ENCODE results near the gene PLEKHA5.

Gene PLEKHA5

DNA sequence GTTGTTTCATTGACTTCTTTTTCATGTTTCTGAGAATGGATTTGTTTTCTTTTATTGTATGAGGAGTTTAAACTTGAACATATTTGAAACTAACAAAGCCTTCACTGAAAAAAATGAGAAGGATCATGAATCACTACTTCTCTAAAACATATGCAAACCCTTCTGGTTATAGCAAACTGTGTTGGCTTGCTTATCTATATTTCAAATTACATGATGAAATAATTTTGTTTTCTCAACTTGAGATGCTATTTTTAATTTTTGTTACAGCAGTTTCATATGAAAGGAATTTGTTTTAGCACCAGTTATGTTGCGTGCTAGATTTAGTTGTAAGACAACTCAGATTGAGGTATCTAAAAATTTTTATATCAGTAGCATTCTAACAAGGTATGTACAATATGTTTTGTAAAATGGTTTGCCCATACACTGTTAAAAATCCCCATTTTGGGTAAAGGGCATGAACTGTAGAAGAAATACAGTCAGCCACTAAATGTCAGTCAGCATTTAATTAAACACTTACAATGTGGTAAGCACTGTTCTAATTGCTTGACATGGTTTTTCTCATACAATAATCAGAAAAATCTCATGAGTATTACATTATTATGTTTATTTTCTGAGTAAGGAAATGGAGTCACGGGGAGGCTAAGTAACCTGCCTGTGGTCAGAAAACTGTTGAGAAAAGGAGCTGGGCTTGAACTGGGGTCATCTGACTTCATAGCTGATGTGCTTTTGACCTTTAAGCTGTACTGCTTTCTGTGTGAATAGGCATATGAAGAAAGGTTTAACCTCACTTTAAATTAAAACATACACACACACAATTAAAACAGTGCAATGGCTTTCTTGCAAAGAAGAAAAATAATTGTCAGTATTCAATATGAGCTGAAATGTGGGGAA is 105.7 kb downstream of the PLEKHA5 start:
- no peak for DNase-seq

DNA sequence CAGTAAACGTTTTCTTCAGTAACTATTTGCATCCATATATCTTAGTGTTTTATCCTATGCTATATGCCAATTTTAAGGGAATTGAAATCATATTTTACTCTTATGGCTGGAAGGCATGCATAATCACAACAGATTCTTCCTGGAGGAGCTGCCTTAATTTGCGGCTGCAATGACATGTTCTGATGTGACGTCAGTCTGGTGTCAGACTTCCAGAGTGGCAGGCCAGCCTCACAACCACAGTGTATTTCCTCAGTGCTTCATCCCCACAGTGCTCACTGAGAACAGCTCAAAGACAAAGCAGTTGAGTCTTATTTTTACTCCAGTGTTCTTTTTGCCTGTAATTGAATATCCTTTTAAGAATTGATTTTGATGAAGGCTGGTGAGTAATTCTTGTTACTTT is 107.1 kb downstream of the PLEKHA5 start:
- no peak for DNase-seq

- DNase-seq: no peak
These were observed 109.0 kb downstream of the PLEKHA5 start for GRCh38 chr12:19238540-19238939.

GRCh38 chr12:19239102-19239501 is 109.6 kb downstream of the PLEKHA5 start:
- DNase-seq: no peak

- no peak for DNase-seq
These were observed 110.2 kb downstream of the PLEKHA5 start for GRCh38 chr12:19239616-19240234.

DNA sequence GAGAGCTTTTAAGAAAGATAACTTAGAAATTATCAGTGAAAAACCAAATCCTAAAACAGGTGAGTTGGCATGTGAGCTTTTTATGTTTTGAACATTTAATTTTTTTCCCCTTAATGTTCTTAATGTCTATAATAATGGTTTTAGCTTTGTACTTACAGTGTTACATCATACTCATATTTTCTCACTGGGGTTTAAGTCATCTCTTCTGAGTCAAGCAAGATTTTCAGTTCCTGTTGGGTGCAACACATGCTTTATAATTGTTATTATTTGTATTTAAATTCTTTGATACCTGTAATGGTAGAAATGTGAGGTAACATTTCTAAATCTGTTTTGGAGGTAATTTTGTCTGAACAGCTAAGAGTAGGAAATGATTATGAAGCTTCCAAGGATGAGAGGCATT is 113.0 kb downstream of the PLEKHA5 start:
- no peak for DNase-seq

DNA sequence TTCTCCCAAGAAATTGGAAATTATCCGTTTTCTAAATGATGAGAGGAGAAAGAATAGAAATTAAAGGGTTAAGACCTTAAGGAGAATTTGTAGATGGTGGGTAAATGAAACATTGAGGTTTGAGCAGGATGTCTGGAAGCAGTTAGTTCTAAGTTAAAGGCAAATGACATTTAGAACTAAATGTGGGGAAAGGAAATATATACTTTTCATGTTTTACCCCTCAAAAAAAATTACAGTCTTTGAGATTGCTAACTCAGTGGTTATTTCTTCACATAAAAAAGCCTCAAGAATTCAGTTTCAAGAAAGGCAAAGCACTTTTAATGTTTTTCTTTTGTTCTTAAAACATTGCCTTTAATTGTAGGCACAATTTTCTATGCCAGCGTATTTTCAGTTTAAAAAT is 114.0 kb downstream of the PLEKHA5 start:
- no peak for DNase-seq

DNA sequence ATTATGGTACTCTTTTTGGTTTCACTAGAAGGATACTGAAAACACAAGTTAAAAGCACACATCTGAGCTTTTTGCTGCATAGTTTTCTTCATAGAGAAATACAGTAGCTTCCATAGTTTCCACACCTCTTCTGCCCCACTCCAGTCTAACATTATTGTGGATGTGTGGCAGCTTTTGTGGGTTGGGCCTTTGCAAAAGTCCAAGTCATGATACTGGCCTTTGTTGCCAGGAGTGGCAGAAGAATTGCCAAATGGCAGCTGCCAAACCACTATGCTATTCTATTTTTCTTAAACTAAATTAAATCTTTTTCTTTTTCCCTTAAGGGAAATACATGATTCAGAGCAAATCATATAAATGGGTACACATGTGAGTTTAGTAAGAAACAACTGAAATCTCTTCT is 114.8 kb downstream of the PLEKHA5 start:
- no peak for DNase-seq

DNA sequence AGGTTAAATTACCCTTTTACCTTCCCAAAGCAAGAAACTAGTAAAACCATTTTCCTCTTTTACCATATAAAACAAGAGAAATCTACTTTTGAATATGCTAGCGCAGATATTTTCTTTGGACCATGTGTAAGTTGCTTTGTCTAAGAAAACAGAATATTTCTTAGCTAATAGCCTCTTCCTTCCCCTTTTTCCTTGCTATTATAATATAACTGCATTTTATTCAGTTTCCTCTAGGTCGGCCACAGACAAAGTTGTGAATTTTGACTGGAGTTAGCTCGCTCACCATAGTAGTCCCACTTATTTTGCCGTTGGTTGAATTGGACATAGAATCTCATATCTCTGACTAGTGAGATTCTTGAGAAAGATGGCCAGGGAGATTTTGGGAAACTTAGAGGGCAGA is 115.6 kb downstream of the PLEKHA5 start:
- no peak for DNase-seq

DNA sequence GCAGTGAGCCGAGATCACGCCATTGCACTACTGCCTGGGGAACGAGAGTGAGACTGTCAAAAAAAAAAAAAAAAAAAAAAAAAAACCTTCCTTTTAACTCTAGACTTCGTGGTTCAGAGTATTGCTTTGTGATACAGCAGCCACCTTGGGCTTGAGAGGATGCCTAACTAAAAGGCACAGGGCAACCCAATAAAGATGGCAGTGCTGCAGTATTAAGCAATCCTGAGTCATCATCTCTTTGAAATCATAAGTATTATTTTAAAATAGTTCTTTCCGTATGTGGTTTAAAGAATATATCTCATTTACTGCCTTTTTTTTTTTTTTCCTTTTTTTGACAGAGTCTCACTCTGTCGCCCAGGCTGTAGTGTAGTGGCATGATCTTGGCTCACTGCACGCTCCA is 116.1 kb downstream of the PLEKHA5 start:
- DNase-seq: no peak

GRCh38 chr12:19246933-19247332 is 117.4 kb downstream of the PLEKHA5 start:
- DNase-seq: no peak

GRCh38 chr12:19248929-19249602 is 119.5 kb downstream of the PLEKHA5 start:
- no peak for DNase-seq

DNA sequence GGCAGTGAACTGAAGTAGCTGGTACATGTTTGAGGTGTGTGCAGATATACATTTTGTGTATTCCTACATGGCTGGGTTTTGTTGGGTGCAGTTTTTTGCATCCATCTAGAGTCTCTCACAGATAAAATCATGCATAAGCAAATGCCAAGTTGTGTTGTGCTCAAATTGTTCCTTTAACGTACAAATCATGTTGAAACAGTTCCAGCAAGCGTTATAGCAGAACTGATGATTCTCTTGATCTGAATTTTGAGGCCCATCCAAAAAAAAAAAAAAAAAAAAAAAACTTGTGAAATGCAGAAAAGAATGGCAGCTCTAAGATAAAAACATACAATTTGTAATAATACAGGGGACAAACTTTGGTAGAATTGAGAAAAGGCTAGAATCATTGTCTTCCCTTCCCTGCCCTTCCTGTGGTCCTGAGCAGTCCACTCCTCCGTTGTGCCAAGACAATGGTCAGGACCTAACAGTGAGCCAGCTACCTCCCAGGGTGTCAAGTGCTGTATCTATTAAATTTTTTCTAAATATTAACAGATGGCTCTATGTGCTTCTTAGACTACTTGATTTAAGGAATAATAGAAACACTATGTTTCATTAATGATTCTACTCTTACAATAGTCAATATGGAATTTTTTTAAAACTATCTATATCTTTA is 122.1 kb downstream of the PLEKHA5 start:
- DNase-seq: no peak

GRCh38 chr12:19260135-19260534 is 130.6 kb downstream of the PLEKHA5 start:
- no peak for DNase-seq

- no peak for DNase-seq
These were observed 132.2 kb downstream of the PLEKHA5 start for GRCh38 chr12:19261773-19262172.

DNA sequence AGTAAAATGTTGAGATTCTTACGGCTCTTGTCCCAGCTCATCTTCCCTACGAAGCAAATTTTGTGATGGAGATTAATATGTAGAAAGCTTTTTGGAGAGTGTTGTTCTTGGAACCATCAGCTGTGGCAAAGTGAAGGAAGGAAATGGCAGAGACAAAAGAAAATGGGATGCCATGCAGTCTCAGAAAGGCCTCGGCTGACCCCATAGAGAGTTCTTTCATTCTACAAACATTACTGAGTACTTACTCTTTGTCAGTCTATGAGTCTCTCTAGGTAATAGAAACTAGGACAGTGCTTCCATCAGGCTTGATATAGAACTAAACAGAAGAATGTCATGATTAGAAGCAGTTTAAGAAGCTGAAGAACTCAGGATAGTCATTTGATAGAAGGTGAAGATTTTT is 134.1 kb downstream of the PLEKHA5 start:
- no peak for DNase-seq

GRCh38 chr12:19273482-19274330 is 144.2 kb downstream of the PLEKHA5 start:
- peak; percentile 44 to 50 for DNase-seq

DNA sequence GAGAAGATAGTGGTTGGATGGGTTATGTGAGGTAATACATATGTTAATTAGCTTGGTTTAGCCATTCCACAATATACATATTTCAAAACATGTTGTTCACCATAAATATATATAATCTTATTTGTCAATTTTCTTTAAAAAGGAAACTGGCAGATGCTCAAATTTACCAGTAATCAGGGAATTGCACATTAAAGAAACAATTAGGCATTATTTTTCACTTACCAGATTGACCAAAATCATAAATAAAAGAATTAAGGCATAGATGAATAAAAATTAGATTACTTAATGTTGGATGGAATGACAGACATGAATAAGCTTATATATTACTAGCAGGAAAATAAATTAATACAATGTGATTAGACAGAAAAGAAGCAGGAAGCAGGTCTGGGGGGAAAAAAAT is 147.2 kb downstream of the PLEKHA5 start:
- DNase-seq: no peak

GRCh38 chr12:19277711-19278110 is 148.2 kb downstream of the PLEKHA5 start:
- no peak for DNase-seq

DNA sequence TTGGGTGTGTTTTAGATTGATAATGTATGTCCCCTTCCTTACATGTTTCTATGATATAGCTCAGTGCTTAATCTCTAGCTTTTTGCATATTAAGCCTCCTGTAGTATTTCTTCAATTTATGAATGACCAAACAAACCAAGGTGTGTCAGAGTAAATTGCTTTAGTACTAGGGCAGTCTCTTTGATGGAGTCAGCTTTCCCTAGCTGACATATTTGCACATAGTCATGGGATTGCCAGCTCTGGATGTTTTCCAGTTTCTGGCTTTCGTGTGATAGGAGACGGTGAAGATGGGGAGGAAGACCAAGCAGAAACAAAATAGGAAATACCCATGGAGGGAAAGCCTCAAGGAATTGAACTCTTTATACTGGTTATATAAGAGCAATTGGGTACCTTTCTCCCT is 148.9 kb downstream of the PLEKHA5 start:
- no peak for DNase-seq

DNA sequence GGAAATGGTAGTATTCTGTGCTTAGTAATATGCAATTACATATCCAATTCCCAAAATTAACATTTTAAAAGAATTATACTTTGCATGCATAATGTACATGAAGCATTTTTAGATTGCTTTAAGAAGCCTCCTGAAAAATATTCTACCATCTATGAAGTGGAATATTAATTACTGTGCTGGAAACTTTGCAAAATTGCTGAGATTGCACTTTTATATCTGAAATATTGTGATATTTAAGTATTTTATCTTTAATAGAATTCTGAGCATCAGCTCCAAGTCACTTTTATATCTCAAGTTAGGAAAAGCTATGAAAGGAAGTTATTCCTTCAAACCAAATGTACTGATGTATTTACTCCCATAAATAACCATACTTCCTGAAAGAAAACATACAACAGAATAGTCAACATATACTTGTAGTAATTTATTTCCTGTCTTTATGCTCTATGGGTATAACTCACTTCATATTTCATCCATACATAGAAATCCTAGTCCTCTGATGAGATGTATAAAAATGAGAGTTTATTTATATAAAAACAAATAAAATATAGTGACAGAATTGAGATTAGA is 152.7 kb downstream of the PLEKHA5 start:
- DNase-seq: no peak

- no peak for DNase-seq
These were observed 155.1 kb downstream of the PLEKHA5 start for GRCh38 chr12:19284658-19285057.

Data from activated CD4-positive, alpha-beta T cell treated with anti-CD3 and anti-CD28 coated beads for 4 hours (primary cell).